Osteocyte (in vitro differentiated cells): ENCODE results near the gene B3GNT4. TPM values are rescaled to one million over a fixed set of nuclear protein-coding genes. Genes with fewer than 3 reads are reported as not detected.
A peak's percentile ranks its signal among the peaks of the same experiment; 100 is the strongest.

Source experiments
- DNase-seq: peaks from one replicate; pipeline ENCODE4 v3.0.0; 2021; ENCODE audit warnings: mixed read lengths; ENCODE audit not compliant: unreplicated experiment; ENCODE audit errors: extremely low spot score
- H3K27ac Mint-ChIP-seq: one replicate; pipeline ENCODE4 v1.8.0; 2021; ENCODE audit warnings: mild to moderate bottlenecking, mixed read lengths; ENCODE audit not compliant: unreplicated experiment
- H3K27me3 Mint-ChIP-seq: one replicate; pipeline ENCODE4 v1.8.0; 2021; ENCODE audit warnings: mixed read lengths; ENCODE audit not compliant: unreplicated experiment
- H3K36me3 Mint-ChIP-seq: one replicate; pipeline ENCODE4 v1.8.0; 2021; ENCODE audit warnings: mixed read lengths; ENCODE audit not compliant: unreplicated experiment
- H3K4me1 Mint-ChIP-seq: one replicate; pipeline ENCODE4 v1.8.0; 2021; ENCODE audit warnings: mixed read lengths; ENCODE audit not compliant: unreplicated experiment
- H3K4me3 Mint-ChIP-seq: one replicate; pipeline ENCODE4 v1.8.0; 2021; ENCODE audit warnings: mild to moderate bottlenecking, moderate library complexity, mixed read lengths; ENCODE audit not compliant: unreplicated experiment
- H3K9me3 Mint-ChIP-seq: one replicate; pipeline ENCODE4 v1.8.0; 2021; ENCODE audit warnings: mixed read lengths; ENCODE audit not compliant: unreplicated experiment
- total RNA-seq: library from RNA; stranded (reverse); gene quantifications from 2 replicates; pipeline ENCODE4 v1.2.1, GENCODE V29; 2021
- TF ChIP-seq, protein P1 (sequence below): fragments of 200-600 bp; sonication (generic); IDR thresholded peaks from 2 replicates; pipeline ENCODE4 v1.5.0; 2021; ENCODE audit warnings: antibody characterized with exemption, mild to moderate bottlenecking, moderate library complexity

The B3GNT4 gene
- total RNA-seq, 1 donor from 2014 or later, result 0.64 TPM

GRCh38 chr12:122226366-122227125, 23.0 kb downstream of the B3GNT4 start:
- TF ChIP-seq, protein P1, sequence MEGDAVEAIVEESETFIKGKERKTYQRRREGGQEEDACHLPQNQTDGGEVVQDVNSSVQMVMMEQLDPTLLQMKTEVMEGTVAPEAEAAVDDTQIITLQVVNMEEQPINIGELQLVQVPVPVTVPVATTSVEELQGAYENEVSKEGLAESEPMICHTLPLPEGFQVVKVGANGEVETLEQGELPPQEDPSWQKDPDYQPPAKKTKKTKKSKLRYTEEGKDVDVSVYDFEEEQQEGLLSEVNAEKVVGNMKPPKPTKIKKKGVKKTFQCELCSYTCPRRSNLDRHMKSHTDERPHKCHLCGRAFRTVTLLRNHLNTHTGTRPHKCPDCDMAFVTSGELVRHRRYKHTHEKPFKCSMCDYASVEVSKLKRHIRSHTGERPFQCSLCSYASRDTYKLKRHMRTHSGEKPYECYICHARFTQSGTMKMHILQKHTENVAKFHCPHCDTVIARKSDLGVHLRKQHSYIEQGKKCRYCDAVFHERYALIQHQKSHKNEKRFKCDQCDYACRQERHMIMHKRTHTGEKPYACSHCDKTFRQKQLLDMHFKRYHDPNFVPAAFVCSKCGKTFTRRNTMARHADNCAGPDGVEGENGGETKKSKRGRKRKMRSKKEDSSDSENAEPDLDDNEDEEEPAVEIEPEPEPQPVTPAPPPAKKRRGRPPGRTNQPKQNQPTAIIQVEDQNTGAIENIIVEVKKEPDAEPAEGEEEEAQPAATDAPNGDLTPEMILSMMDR, result no peak
- DNase-seq, result no peak
- H3K9me3 Mint-ChIP-seq, result no peaks in the 10 kb centered on the region
- no peaks in the 10 kb centered on the region for H3K27me3 Mint-ChIP-seq
- peaks cover 19% of the 10 kb centered on the region for H3K36me3 Mint-ChIP-seq
- peak overlapping the region; percentile 65 for H3K4me3 Mint-ChIP-seq
- peaks cover 27% of the 10 kb centered on the region for H3K4me1 Mint-ChIP-seq
- H3K27ac Mint-ChIP-seq, result no peak overlapping the region

DNA sequence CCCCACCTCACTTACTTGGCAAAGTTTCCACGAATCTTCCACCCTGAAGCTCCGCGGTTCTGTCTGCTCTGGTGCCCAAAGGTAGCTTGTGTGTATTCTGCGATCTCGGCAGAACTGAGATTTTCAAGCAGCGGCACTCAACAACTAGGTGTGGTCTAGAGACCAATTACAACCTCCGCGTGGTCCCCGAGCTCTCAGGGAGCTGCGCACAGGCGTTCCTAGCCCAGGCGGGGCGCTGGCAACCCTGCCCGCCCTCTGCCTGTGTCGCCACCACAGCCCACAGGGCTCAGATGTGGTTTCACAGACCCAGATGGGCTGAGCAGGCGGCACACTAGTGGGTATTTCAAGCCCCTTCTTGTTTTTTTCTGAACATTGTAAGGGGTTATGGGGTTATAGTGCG, 23.8 kb downstream of the B3GNT4 start:
- no peak for DNase-seq
- no peak overlapping the region for H3K27ac Mint-ChIP-seq
- peak overlapping the region; percentile 65 for H3K4me3 Mint-ChIP-seq
- peaks cover 20% of the 10 kb centered on the region for H3K36me3 Mint-ChIP-seq
- H3K27me3 Mint-ChIP-seq, result no peaks in the 10 kb centered on the region
- H3K4me1 Mint-ChIP-seq, result peaks cover 27% of the 10 kb centered on the region
- TF ChIP-seq, protein P1, result no peak
- H3K9me3 Mint-ChIP-seq, result no peaks in the 10 kb centered on the region

DNA sequence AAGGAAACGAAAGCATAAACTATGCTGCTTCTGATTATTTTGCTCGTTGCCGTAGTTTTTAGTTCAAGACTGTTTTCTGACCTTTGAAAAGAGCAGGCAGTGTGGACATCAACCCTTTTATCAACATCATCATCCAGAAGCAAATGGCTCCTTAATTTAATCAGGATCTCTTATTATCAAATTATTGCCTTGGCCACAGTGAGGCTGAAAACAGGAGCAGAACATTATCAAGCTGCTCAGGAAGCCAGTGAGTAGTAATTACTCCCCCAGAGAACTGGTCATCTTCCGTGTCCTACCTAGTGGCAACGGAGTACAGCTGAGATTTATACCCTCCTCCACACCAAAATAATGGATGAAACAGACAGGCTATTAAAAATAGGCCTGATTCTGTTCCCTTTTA, 24.6 kb downstream of the B3GNT4 start:
- Mint-ChIP-seq H3K36me3 (peaks cover 17% of the 10 kb centered on the region), H3K27me3 (no peaks in the 10 kb centered on the region), H3K27ac (no peak overlapping the region), H3K4me1 (peaks cover 26% of the 10 kb centered on the region), H3K9me3 (no peaks in the 10 kb centered on the region), H3K4me3 (peak overlapping the region; percentile 22)
- no peak for DNase-seq
- TF ChIP-seq, protein P1, result no peak

DNA sequence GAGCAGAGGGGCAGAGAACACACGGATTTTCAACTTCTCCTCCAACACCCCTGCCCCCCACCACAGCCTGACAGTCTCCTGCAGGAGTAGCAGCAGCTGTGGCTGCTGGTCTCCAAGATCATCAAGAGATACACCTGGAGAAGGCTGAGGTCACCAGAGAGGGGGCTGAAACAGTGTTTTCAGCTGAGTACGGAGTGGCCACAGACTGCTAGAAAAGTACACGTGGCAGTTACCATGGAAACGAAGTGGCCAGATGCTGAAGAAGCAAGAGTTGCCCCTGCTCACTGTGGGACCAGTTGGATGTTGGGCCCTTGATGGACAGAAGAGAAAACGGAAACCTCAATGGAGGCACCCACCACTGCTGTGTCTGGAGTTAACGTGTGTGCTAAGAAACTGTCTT, 27.3 kb downstream of the B3GNT4 start:
- TF ChIP-seq, protein P1, result no peak
- H3K36me3 Mint-ChIP-seq, result peaks cover 26% of the 10 kb centered on the region
- no peaks in the 10 kb centered on the region for H3K27me3 Mint-ChIP-seq
- no peak for DNase-seq
- no peak overlapping the region for H3K27ac Mint-ChIP-seq
- H3K4me1 Mint-ChIP-seq, result peaks cover 8% of the 10 kb centered on the region
- no peak overlapping the region for H3K4me3 Mint-ChIP-seq
- no peaks in the 10 kb centered on the region for H3K9me3 Mint-ChIP-seq

DNA sequence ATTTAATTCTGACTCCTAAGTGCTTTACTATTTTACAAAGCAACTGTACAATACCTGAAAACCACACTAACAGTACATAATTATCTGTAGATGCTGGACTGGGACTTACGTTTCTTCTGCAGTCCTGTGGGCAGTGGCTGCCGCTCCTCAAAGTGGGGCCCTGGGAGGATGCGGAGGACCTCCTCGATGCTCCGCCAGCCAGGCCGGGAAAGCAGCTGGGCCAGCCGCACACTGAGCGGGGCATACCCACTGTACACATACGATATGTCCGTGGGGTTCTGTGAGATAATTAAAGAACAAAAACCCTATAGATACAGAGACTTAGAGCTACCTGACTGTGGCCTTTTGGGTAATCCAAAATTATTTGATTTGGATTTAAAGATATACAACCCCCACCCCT, 29.2 kb downstream of the B3GNT4 start:
- Mint-ChIP-seq H3K27me3 (no peaks in the 10 kb centered on the region), H3K4me1 (no peaks in the 10 kb centered on the region), H3K36me3 (peaks cover 31% of the 10 kb centered on the region), H3K27ac (no peak overlapping the region), H3K9me3 (no peaks in the 10 kb centered on the region), H3K4me3 (no peak overlapping the region)
- DNase-seq, result no peak
- TF ChIP-seq, protein P1, result no peak
